ELR (cell line): ENCODE measurements around the gene ERBB4.
A peak's percentile ranks its signal among the peaks of the same experiment; 100 is the strongest.

Experiments
- DNase-seq: peaks from one replicate; pipeline ENCODE4 v3.0.0-alpha.2; 2015; ENCODE audit warnings: low read depth

Gene ERBB4

GRCh38 chr2:212005085-212005671 is 533.4 kb downstream of the ERBB4 start:
- peak; percentile 62 for DNase-seq

GRCh38 chr2:212001325-212001724 is 537.3 kb downstream of the ERBB4 start:
- no peak for DNase-seq

- DNase-seq = no peak
These were observed 541.7 kb downstream of the ERBB4 start for GRCh38 chr2:211996857-211997256.

GRCh38 chr2:211994806-211995205 is 543.8 kb downstream of the ERBB4 start:
- no peak for DNase-seq

- DNase-seq = no peak
These were observed 548.3 kb downstream of the ERBB4 start for GRCh38 chr2:211990335-211990734.

- no peak for DNase-seq
These were observed 552.3 kb downstream of the ERBB4 start for GRCh38 chr2:211986313-211986712.

GRCh38 chr2:211985393-211985792 is 553.2 kb downstream of the ERBB4 start:
- DNase-seq = no peak

GRCh38 chr2:211982162-211982561 is 556.4 kb downstream of the ERBB4 start:
- peak; percentile 44 for DNase-seq

- peak; percentile 33 for DNase-seq
These were observed 557.2 kb downstream of the ERBB4 start for GRCh38 chr2:211981451-211981850.

- no peak for DNase-seq
These were observed 562.5 kb downstream of the ERBB4 start for GRCh38 chr2:211976076-211976475.

- DNase-seq = no peak
These were observed 571.4 kb downstream of the ERBB4 start for GRCh38 chr2:211967234-211967633.

GRCh38 chr2:211963969-211964368 is 574.6 kb downstream of the ERBB4 start:
- no peak for DNase-seq

- DNase-seq = no peak
These were observed 580.8 kb downstream of the ERBB4 start for GRCh38 chr2:211957799-211958198.

GRCh38 chr2:211955648-211956047 is 583.0 kb downstream of the ERBB4 start:
- no peak for DNase-seq

GRCh38 chr2:211948932-211949331 is 589.7 kb downstream of the ERBB4 start:
- no peak for DNase-seq

GRCh38 chr2:211946960-211947359 is 591.6 kb downstream of the ERBB4 start:
- no peak for DNase-seq

GRCh38 chr2:211944572-211944971 is 594.0 kb downstream of the ERBB4 start:
- DNase-seq = peak; percentile 25

- DNase-seq = no peak
These were observed 596.4 kb downstream of the ERBB4 start for GRCh38 chr2:211942153-211942552.

GRCh38 chr2:211941216-211941747 is 597.3 kb downstream of the ERBB4 start:
- no peak for DNase-seq

GRCh38 chr2:211939177-211939576 is 599.4 kb downstream of the ERBB4 start:
- DNase-seq = no peak

GRCh38 chr2:211934811-211935210 is 603.8 kb downstream of the ERBB4 start:
- DNase-seq = no peak

GRCh38 chr2:211931314-211931713 is 607.3 kb downstream of the ERBB4 start:
- peak; percentile 8 for DNase-seq

- DNase-seq = no peak
These were observed 608.3 kb downstream of the ERBB4 start for GRCh38 chr2:211930331-211930730.

- no peak for DNase-seq
These were observed 610.4 kb downstream of the ERBB4 start for GRCh38 chr2:211928201-211928600.
